Mesenchymal stem cell (in vitro differentiated cells and primary cell): Measurements from ENCODE around the gene DDAH2.

Experiments used
- DNase-seq: peaks from one replicate; pipeline ENCODE4 v3.0.0-alpha.2; 2013
- H2AFZ ChIP-seq: one replicate; pipeline ENCODE4 v1.6.1; 2013; ENCODE audit warnings: low read depth, mild to moderate bottlenecking, control low read depth, inconsistent platforms, low read length, moderate library complexity
- H2AK5ac ChIP-seq: 2 replicates; pipeline ENCODE4 v1.6.1; 2013; ENCODE audit warnings: low read length, moderate library complexity, mild to moderate bottlenecking, inconsistent platforms; ENCODE audit not compliant: severe bottlenecking
- H2BK120ac ChIP-seq: one replicate; pipeline ENCODE4 v1.6.1; 2013; ENCODE audit warnings: low read depth, mild to moderate bottlenecking, inconsistent platforms, low read length, moderate library complexity
- H2BK12ac ChIP-seq, 2 experiments: one replicate each; pipeline ENCODE4 v1.6.1; 2013; ENCODE audit warnings: inconsistent platforms in 2 of 2, low read length in 2 of 2, mild to moderate bottlenecking in 2 of 2, moderate library complexity in 2 of 2, control low read depth in 1 of 2
- H2BK15ac ChIP-seq: one replicate; pipeline ENCODE4 v1.6.1; 2013; ENCODE audit warnings: mild to moderate bottlenecking, low read depth, inconsistent platforms; ENCODE audit not compliant: poor library complexity, severe bottlenecking
- H2BK5ac ChIP-seq: 2 replicates; pipeline ENCODE4 v1.6.1; 2013; ENCODE audit warnings: low read depth, mild to moderate bottlenecking, low read length, control low read depth, inconsistent platforms; ENCODE audit not compliant: poor library complexity, severe bottlenecking
- H3K14ac ChIP-seq, 2 experiments: one replicate each; pipeline ENCODE4 v1.6.1; 2013; ENCODE audit warnings: inconsistent platforms in 2 of 2, low read length in 2 of 2, control low read depth in 1 of 2, mild to moderate bottlenecking in 1 of 2, moderate library complexity in 1 of 2
- H3K18ac ChIP-seq, 2 experiments: one replicate each; pipeline ENCODE4 v1.6.1; 2013; ENCODE audit warnings: inconsistent platforms in 2 of 2, low read length in 2 of 2, control low read depth in 1 of 2, low read depth in 1 of 2, mild to moderate bottlenecking in 1 of 2
- H3K23ac ChIP-seq, 2 experiments: one replicate each; pipeline ENCODE4 v1.6.1; 2013; ENCODE audit warnings: inconsistent platforms in 2 of 2, low read length in 2 of 2, mild to moderate bottlenecking in 2 of 2, moderate library complexity in 2 of 2, control low read depth in 1 of 2
- H3K27ac ChIP-seq: 2 replicates; pipeline ENCODE4 v1.5.1; 2013; ENCODE audit warnings: mild to moderate bottlenecking, moderate library complexity, low read length, control low read depth, inconsistent platforms; ENCODE audit not compliant: poor library complexity, severe bottlenecking
- H3K27me3 ChIP-seq, 2 experiments: 2 replicates each; pipeline versions ENCODE4 v1.6.1 to v1.7.0; 2013; ENCODE audit warnings: low read length in 2 of 2, mild to moderate bottlenecking in 2 of 2, moderate library complexity in 2 of 2, control low read depth in 1 of 2, inconsistent platforms in 1 of 2; ENCODE audit not compliant: control insufficient read depth in 1 of 2, insufficient read depth in 1 of 2
- H3K36me3 ChIP-seq, 2 experiments: 2 replicates each; pipeline versions ENCODE4 v1.6.1 to v1.7.0; 2013; ENCODE audit warnings: low read length in 2 of 2, control low read depth in 1 of 2, inconsistent platforms in 1 of 2, low read depth in 1 of 2, mild to moderate bottlenecking in 1 of 2; ENCODE audit not compliant: insufficient read depth in 2 of 2, control insufficient read depth in 1 of 2
- H3K4ac ChIP-seq, 2 experiments: one replicate each; pipeline ENCODE4 v1.6.1; 2013; ENCODE audit warnings: inconsistent platforms in 2 of 2, low read length in 2 of 2, mild to moderate bottlenecking in 2 of 2, moderate library complexity in 2 of 2, control low read depth in 1 of 2, low read depth in 1 of 2
- H3K4me1 ChIP-seq: 2 replicates; pipeline ENCODE4 v1.6.1; 2013; ENCODE audit warnings: low read depth, low read length, control low read depth; ENCODE audit not compliant: control insufficient read depth, insufficient read depth
- H3K4me2 ChIP-seq: 2 replicates; pipeline ENCODE4 v1.6.1; 2013; ENCODE audit warnings: low read length, mild to moderate bottlenecking, inconsistent platforms; ENCODE audit not compliant: poor library complexity, severe bottlenecking
- H3K4me3 ChIP-seq, 2 experiments: 2 replicates each; pipeline versions ENCODE4 v1.5.1 to v1.7.0; 2013; ENCODE audit warnings: low read length in 2 of 2, mild to moderate bottlenecking in 2 of 2, control low read depth in 1 of 2, low read depth in 1 of 2; ENCODE audit not compliant: insufficient read depth in 1 of 2
- H3K79me1 ChIP-seq: replicated peaks from 2 replicates; pipeline ENCODE4 v1.6.1; 2013; ENCODE audit warnings: mild to moderate bottlenecking, control low read depth, low read length, inconsistent platforms; ENCODE audit not compliant: poor library complexity, severe bottlenecking
- H3K9ac ChIP-seq: 2 replicates; pipeline ENCODE4 v1.7.0; 2013; ENCODE audit warnings: mild to moderate bottlenecking, low read length, moderate library complexity
- H3K9me3 ChIP-seq: 2 replicates; pipeline ENCODE4 v1.7.0; 2013; ENCODE audit warnings: mild to moderate bottlenecking, low read length; ENCODE audit not compliant: control insufficient read depth
- H4K8ac ChIP-seq: one replicate; pipeline ENCODE4 v1.6.1; 2013; ENCODE audit warnings: inconsistent platforms, mild to moderate bottlenecking, low read length, moderate library complexity
- H4K91ac ChIP-seq: one replicate; pipeline ENCODE4 v1.6.1; 2013; ENCODE audit warnings: mild to moderate bottlenecking, low read length, inconsistent platforms
- WGBS: methylation state at CpG from one replicate; pipeline ENCODE4 v1.1.7; 2013; ENCODE audit warnings: mixed read lengths; 5-methylcytosine and 5-hydroxymethylcytosine counted together

Gene DDAH2

GRCh38 chr6:31730631-31731086 is 1.6 kb upstream of the DDAH2 start:
- Histone ChIP-seq H4K91ac (peak overlapping the region; percentile 8), H3K4me3 (peak overlapping the region in 1 of 2 experiments; percentile 93), H2BK15ac (peak overlapping the region; percentile 62), H3K36me3 (peaks cover 57 to 66% of the 10 kb centered on the region in 2 experiments), H3K27ac (peak overlapping the region; percentile 19), H2BK5ac (no peak overlapping the region), H3K4me2 (peak overlapping the region; percentile 82), H3K4me1 (peaks cover 22% of the 10 kb centered on the region), H2BK12ac (no peak overlapping the region), H3K79me1 (peaks cover 19% of the 10 kb centered on the region), H3K9me3 (no peaks in the 10 kb centered on the region), H3K23ac (no peak overlapping the region), H3K4ac (no peak overlapping the region), H2AK5ac (no peak overlapping the region), H4K8ac (peak overlapping the region; percentile 80), H3K14ac (no peak overlapping the region), H2BK120ac (no peak overlapping the region), H2AFZ (no peak overlapping the region), H3K27me3 (no peaks in the 10 kb centered on the region), H3K9ac (peak overlapping the region; percentile 98), H3K18ac (no peak overlapping the region)
- 77% methylated on average over 10 of the region's 11 CpGs for WGBS
- no peak for DNase-seq

DNA sequence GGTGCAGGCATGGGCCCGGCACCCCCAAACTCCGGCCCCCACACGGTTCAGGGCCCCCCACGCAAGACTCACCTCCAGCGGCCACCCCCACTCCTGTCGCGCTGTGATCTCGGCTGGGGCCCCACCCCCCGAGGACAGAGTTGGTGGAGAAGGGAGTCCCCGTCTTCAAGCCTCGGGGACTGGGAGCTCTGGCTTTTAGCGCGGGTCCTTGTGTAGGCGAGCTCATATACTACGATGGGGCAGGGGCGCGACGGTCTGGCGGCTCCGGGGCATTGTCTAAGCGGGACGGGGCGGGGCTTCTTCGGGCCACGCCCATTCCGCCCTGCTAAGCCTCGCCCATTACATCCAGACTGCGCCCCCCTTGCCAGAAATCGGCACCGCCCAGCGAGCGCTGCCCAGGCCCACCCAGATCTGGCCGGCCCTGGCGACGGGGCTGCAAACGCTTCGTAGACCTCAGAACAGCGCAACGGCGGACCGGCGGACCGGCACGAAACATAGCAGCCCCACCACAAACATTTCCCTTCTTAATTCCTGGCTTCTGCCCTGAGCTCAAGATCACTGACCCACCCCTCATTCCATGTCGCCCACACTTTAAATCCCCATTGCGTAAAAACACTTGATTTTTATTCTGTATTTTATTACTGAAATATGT is 1.0 kb upstream of the DDAH2 start:
- Histone ChIP-seq H3K18ac (peak overlapping the region; percentile 85 to 89), H3K4me2 (peak overlapping the region; percentile 82), H2BK12ac (no peak overlapping the region), H3K14ac (peak overlapping the region in 1 of 2 experiments; percentile 56), H3K79me1 (peaks cover 19% of the 10 kb centered on the region), H3K23ac (no peak overlapping the region), H3K36me3 (peaks cover 57 to 67% of the 10 kb centered on the region in 2 experiments), H2AK5ac (no peak overlapping the region), H3K27ac (peak overlapping the region; percentile 67), H2BK5ac (no peak overlapping the region), H3K4me1 (peaks cover 22% of the 10 kb centered on the region), H2BK15ac (peak overlapping the region; percentile 87), H4K8ac (peak overlapping the region; percentile 96), H3K27me3 (no peaks in the 10 kb centered on the region), H3K9me3 (no peaks in the 10 kb centered on the region), H2AFZ (no peak overlapping the region), H3K9ac (peak overlapping the region; percentile 98), H3K4me3 (peak overlapping the region; percentile 74 to 93), H3K4ac (peak overlapping the region; percentile 66 to 80), H4K91ac (peak overlapping the region; percentile 89), H2BK120ac (peak overlapping the region; percentile 82)
- peak; percentile 92 for DNase-seq
- WGBS: under 1% methylated on average over 31 of the region's 46 CpGs

DNA sequence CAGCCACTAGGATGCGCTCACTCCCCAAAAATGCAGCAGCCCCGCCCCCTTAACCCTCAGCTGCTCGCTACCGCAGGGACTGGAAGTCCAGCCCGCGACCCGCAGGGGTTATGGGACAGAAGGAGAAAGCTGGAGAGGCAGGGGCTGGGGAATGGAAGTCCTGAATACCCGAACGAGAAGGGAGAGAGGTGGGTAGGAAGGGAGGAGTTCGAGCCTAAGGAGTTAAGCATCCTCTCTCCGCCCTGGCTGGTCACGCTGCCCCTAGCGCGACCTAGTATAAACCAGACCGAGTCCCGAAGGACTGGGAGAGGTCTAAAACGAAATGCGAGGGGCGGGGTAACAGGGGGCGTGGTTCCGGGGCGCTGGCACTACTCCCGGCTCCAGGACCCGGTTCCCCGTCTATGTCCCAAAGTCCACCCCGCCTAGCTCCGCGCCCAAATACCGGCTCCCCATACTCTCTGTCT is 448 bp upstream of the DDAH2 start:
- peak overlapping the region; percentile 85 to 89 for H3K18ac ChIP-seq
- peak overlapping the region; percentile 66 to 80 for H3K4ac ChIP-seq
- peak overlapping the region; percentile 96 for H4K8ac ChIP-seq
- H2AFZ ChIP-seq: no peak overlapping the region
- peak overlapping the region in 1 of 2 experiments; percentile 56 for H3K14ac ChIP-seq
- peaks cover 19% of the 10 kb centered on the region for H3K79me1 ChIP-seq
- no peak overlapping the region for H3K23ac ChIP-seq
- peak overlapping the region; percentile 98 for H3K9ac ChIP-seq
- H3K27ac ChIP-seq: peak overlapping the region; percentile 67
- peak overlapping the region; percentile 89 for H4K91ac ChIP-seq
- no peak overlapping the region for H2BK12ac ChIP-seq
- peaks cover 22% of the 10 kb centered on the region for H3K4me1 ChIP-seq
- H2BK15ac ChIP-seq: peak overlapping the region; percentile 87
- 0% methylated on average over 8 of the region's 29 CpGs for WGBS
- H2BK5ac ChIP-seq: peak overlapping the region; percentile 15
- H3K4me2 ChIP-seq: peak overlapping the region; percentile 82
- DNase-seq: peak; percentile 95
- peak overlapping the region; percentile 74 to 93 for H3K4me3 ChIP-seq
- H3K27me3 ChIP-seq: no peaks in the 10 kb centered on the region
- H3K9me3 ChIP-seq: no peaks in the 10 kb centered on the region
- peak overlapping the region; percentile 82 for H2BK120ac ChIP-seq
- peaks cover 62 to 67% of the 10 kb centered on the region in 2 experiments for H3K36me3 ChIP-seq
- no peak overlapping the region for H2AK5ac ChIP-seq
